ENCODE measurements around the gene PPP3CA. TPM values are rescaled to one million over a fixed set of nuclear protein-coding genes. Genes with fewer than 3 reads are reported as not detected.
A peak's percentile ranks its signal among the peaks of the same experiment; 100 is the strongest.

Gene PPP3CA
- total and polyA plus RNA-seq, 7 experiments from 2014 or later = 2.9 to 30.9 (median 16.9) TPM

DNA sequence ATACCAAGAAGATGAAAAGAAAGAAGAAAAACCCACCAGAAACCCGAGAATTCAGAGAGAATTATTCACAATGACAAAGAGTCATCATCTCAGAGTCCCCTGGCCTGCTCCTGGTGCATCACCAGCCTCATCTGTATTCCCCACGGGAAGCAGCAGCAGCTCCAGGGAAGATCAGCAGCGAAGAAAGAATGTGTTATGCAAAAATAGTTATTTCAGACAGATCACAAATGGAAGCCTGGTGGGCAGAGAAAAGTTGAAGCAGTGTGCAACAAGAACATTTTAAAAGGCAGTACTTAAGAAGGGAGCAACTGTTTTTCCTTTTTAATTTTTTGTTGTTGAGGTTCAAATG is 189.2 kb downstream of the PPP3CA start:
- ATAC-seq (no peak), DNase-seq (no peak)
- no peaks in the 10 kb centered on the region for H3K36me3 ChIP-seq (ENCODE audit: control insufficient read depth in 2 of 3, insufficient read depth in 3 of 3, low read length in 3 of 3)
- no peaks in the 10 kb centered on the region for H3K9me3 ChIP-seq (ENCODE audit: control insufficient read depth in 2 of 3, low read length in 3 of 3)
- H3K36me3 Mint-ChIP-seq = peaks cover 0 to 19% (median 4%) of the 10 kb centered on the region in 5 donors
- H3K27me3 Mint-ChIP-seq = no peaks in the 10 kb centered on the region
- no peaks in the 10 kb centered on the region for H3K27me3 ChIP-seq (ENCODE audit: control insufficient read depth in 2 of 2, insufficient read depth in 2 of 2, low read length in 2 of 2)
- H3K27ac Mint-ChIP-seq = peak overlapping the region in 1 of 9 donors; percentile 79
- peaks cover 0 to 6% of the 10 kb centered on the region in 2 donors for H3K4me1 ChIP-seq (ENCODE audit: control insufficient read depth in 2 of 2, insufficient read depth in 2 of 2, low read length in 2 of 2)
- no peak overlapping the region for H3K4me3 ChIP-seq (ENCODE audit: low read length)
- H3K4me3 Mint-ChIP-seq = no peak overlapping the region
- H3K4me1 Mint-ChIP-seq = peaks cover 15 to 34% (median 27%) of the 10 kb centered on the region in 7 donors
- ChIA-PET POLR2A (interaction anchor here (0.6 kb wide), 2 partner anchors 226 to 1703 kb away, joined by 3 to 4 read pairs; no protein-coding TSS in a partner anchor), CTCF (interaction anchor here (0.6 kb wide), 1 partner anchor 11 kb away, joined by 3 read pairs; no protein-coding TSS in a partner anchor)
- no peaks in the 10 kb centered on the region for H3K9me3 Mint-ChIP-seq
- no peak overlapping the region for H3K27ac ChIP-seq (ENCODE audit: low read depth, low read length)
- intact Hi-C loops (cut with micrococcal nuclease) = no loop called here

GRCh38 chr4:101157415-101158133 is 189.8 kb downstream of the PPP3CA start:
- Histone ChIP-seq H3K36me3 (ENCODE audit: control insufficient read depth in 2 of 3, insufficient read depth in 3 of 3, low read length in 3 of 3) (no peaks in the 10 kb centered on the region), H3K27ac (ENCODE audit: low read depth, low read length) (no peak overlapping the region), H3K27me3 (ENCODE audit: control insufficient read depth in 2 of 2, insufficient read depth in 2 of 2, low read length in 2 of 2) (no peaks in the 10 kb centered on the region), H3K9me3 (ENCODE audit: control insufficient read depth in 2 of 3, low read length in 3 of 3) (no peaks in the 10 kb centered on the region), H3K4me1 (ENCODE audit: control insufficient read depth in 2 of 2, insufficient read depth in 2 of 2, low read length in 2 of 2) (peaks cover 0 to 6% of the 10 kb centered on the region in 2 donors), H3K4me3 (ENCODE audit: low read length) (no peak overlapping the region)
- Mint-ChIP-seq H3K27me3 (no peaks in the 10 kb centered on the region), H3K9me3 (no peaks in the 10 kb centered on the region), H3K27ac (peak overlapping the region in 2 of 9 donors; percentile 11 to 79), H3K36me3 (peaks cover 0 to 21% (median 4%) of the 10 kb centered on the region in 5 donors), H3K4me1 (peaks cover 15 to 32% (median 27%) of the 10 kb centered on the region in 7 donors), H3K4me3 (no peak overlapping the region)
- CTCF ChIA-PET = interaction anchor here (0.6 to 0.8 kb wide), 2 partner anchors 11 to 112 kb away, joined by 3 read pairs; no protein-coding TSS in a partner anchor
- POLR2A ChIA-PET = interaction anchor here (0.6 kb wide), 1 partner anchor 1703 kb away, joined by 3 read pairs; no protein-coding TSS in a partner anchor
- ATAC-seq = no peak
- intact Hi-C loops (cut with micrococcal nuclease) = no loop called here
- DNase-seq = no peak

DNA sequence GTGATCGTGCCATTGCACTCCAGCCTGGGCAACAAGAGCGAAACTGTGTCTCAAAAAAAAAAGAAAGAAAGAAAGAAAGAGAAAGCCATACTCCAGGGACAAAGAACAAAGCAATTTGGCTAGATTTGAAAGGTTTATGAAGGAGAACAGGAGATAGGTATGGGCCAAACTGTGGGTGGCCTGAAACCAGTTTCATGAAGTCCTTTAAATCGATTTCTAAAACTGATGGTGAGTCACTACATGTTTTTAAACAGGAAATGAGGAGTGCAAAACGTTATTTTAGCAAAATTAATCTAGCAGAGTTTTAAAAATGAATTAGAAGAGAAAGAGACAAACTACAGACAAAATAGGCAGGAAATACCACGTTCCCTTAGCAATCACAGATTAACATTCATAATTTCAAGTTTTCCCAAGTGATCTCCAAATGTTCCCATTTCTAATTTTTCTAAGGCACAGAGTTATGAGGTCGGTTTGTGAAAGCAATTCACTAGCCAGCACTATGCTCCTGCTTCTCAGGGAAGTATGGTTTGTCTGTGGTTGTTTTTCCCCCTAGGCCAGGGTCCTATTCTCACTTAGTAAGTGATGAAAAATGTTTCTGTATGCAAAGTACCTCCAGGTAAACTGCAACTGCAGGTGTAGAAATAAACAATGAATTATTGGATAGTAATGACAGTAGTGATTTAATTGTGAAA is 190.6 kb downstream of the PPP3CA start:
- Mint-ChIP-seq H3K27ac (peak overlapping the region in 1 of 9 donors; percentile 11), H3K27me3 (no peaks in the 10 kb centered on the region), H3K36me3 (peaks cover 0 to 19% (median 4%) of the 10 kb centered on the region in 5 donors), H3K4me1 (peaks cover 15 to 37% (median 27%) of the 10 kb centered on the region in 7 donors), H3K4me3 (peak overlapping the region in 1 of 10 donors; percentile 16), H3K9me3 (no peaks in the 10 kb centered on the region)
- H3K4me1 ChIP-seq (ENCODE audit: control insufficient read depth in 2 of 2, insufficient read depth in 2 of 2, low read length in 2 of 2) = peaks cover 0 to 6% of the 10 kb centered on the region in 2 donors
- ATAC-seq (no peak), DNase-seq (no peak)
- intact Hi-C loops (cut with micrococcal nuclease) = no loop called here
- H3K27me3 ChIP-seq (ENCODE audit: control insufficient read depth in 2 of 2, insufficient read depth in 2 of 2, low read length in 2 of 2) = no peaks in the 10 kb centered on the region
- ChIA-PET POLR2A (no interaction called here), CTCF (interaction anchor here (0.8 kb wide), 1 partner anchor 111 kb away, joined by 3 read pairs; no protein-coding TSS in a partner anchor)
- no peak overlapping the region for H3K27ac ChIP-seq (ENCODE audit: low read depth, low read length)
- H3K36me3 ChIP-seq (ENCODE audit: control insufficient read depth in 2 of 3, insufficient read depth in 3 of 3, low read length in 3 of 3) = no peaks in the 10 kb centered on the region
- H3K9me3 ChIP-seq (ENCODE audit: control insufficient read depth in 2 of 3, low read length in 3 of 3) = no peaks in the 10 kb centered on the region
- H3K4me3 ChIP-seq (ENCODE audit: low read length) = no peak overlapping the region

DNA sequence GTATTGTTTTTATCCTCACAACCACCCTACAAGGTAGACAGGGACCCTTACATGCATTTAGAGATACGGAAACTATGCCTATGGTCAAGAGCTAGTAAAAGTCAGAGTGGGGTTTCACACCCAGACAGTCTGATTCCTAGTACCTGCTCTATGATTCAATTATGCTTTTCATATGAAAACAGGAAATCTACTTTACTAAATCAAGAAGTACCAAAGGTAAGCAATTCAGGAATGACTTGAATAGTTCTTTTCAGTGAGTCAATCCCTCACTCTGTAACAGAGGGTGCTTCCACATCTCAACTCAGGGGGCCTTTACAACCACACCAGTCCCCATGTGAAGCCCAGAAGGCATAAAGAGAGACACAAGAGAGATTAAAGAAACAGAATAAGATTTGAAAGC is 191.4 kb downstream of the PPP3CA start:
- CTCF ChIA-PET = no interaction called here
- H3K4me1 Mint-ChIP-seq = peaks cover 15 to 37% (median 27%) of the 10 kb centered on the region in 7 donors
- peaks cover 0 to 14% (median 0%) of the 10 kb centered on the region in 5 donors for H3K36me3 Mint-ChIP-seq
- Histone ChIP-seq H3K9me3 (ENCODE audit: control insufficient read depth in 2 of 3, low read length in 3 of 3) (no peaks in the 10 kb centered on the region), H3K36me3 (ENCODE audit: control insufficient read depth in 2 of 3, insufficient read depth in 3 of 3, low read length in 3 of 3) (no peaks in the 10 kb centered on the region), H3K4me1 (ENCODE audit: control insufficient read depth in 2 of 2, insufficient read depth in 2 of 2, low read length in 2 of 2) (peaks cover 0 to 6% of the 10 kb centered on the region in 2 donors), H3K4me3 (ENCODE audit: low read length) (no peak overlapping the region), H3K27me3 (ENCODE audit: control insufficient read depth in 2 of 2, insufficient read depth in 2 of 2, low read length in 2 of 2) (no peaks in the 10 kb centered on the region), H3K27ac (ENCODE audit: low read depth, low read length) (no peak overlapping the region)
- H3K9me3 Mint-ChIP-seq = no peaks in the 10 kb centered on the region
- DNase-seq (no peak), ATAC-seq (no peak)
- intact Hi-C loops (cut with micrococcal nuclease) = no loop called here
- H3K27ac Mint-ChIP-seq = peak overlapping the region in 1 of 9 donors; percentile 35
- no peaks in the 10 kb centered on the region for H3K27me3 Mint-ChIP-seq
- H3K4me3 Mint-ChIP-seq = peak overlapping the region in 1 of 10 donors; percentile 32
- POLR2A ChIA-PET = no interaction called here

DNA sequence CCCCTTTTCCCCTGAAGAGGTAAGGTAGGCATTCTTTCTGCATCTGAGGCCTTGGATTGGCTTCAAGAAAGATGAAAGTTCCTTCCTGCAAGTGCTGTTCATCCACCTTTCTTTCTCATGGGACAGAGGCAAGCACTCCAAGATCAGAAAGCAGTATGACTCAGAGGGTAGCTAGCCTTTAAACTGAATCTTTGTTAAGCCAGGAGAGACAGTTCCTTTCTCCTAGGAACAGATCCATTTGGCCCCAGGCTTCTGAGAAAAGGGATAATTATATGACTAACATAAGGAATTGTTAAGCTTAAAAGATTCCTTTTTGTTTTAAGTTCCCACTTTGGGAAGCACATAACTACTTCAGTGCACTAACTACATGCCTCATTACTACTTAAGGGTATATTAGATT is 192.0 kb downstream of the PPP3CA start:
- ChIA-PET CTCF (no interaction called here), POLR2A (no interaction called here)
- Histone ChIP-seq H3K27me3 (ENCODE audit: control insufficient read depth in 2 of 2, insufficient read depth in 2 of 2, low read length in 2 of 2) (no peaks in the 10 kb centered on the region), H3K4me3 (ENCODE audit: low read length) (no peak overlapping the region), H3K9me3 (ENCODE audit: control insufficient read depth in 2 of 3, low read length in 3 of 3) (no peaks in the 10 kb centered on the region), H3K27ac (ENCODE audit: low read depth, low read length) (no peak overlapping the region), H3K4me1 (ENCODE audit: control insufficient read depth in 2 of 2, insufficient read depth in 2 of 2, low read length in 2 of 2) (peaks cover 0 to 6% of the 10 kb centered on the region in 2 donors), H3K36me3 (ENCODE audit: control insufficient read depth in 2 of 3, insufficient read depth in 3 of 3, low read length in 3 of 3) (no peaks in the 10 kb centered on the region)
- Mint-ChIP-seq H3K36me3 (peaks cover 0 to 14% (median 0%) of the 10 kb centered on the region in 5 donors), H3K27ac (no peak overlapping the region), H3K4me1 (peaks cover 15 to 41% (median 27%) of the 10 kb centered on the region in 7 donors), H3K27me3 (no peaks in the 10 kb centered on the region), H3K4me3 (no peak overlapping the region), H3K9me3 (no peaks in the 10 kb centered on the region)
- ATAC-seq (no peak), DNase-seq (no peak)
- intact Hi-C loops (cut with micrococcal nuclease) = no loop called here

GRCh38 chr4:101153653-101154052 is 193.7 kb downstream of the PPP3CA start:
- Histone ChIP-seq H3K36me3 (ENCODE audit: control insufficient read depth in 2 of 3, insufficient read depth in 3 of 3, low read length in 3 of 3) (no peaks in the 10 kb centered on the region), H3K4me1 (ENCODE audit: control insufficient read depth in 2 of 2, insufficient read depth in 2 of 2, low read length in 2 of 2) (peaks cover 0 to 6% of the 10 kb centered on the region in 2 donors), H3K9me3 (ENCODE audit: control insufficient read depth in 2 of 3, low read length in 3 of 3) (no peaks in the 10 kb centered on the region), H3K27ac (ENCODE audit: low read depth, low read length) (no peak overlapping the region), H3K27me3 (ENCODE audit: control insufficient read depth in 2 of 2, insufficient read depth in 2 of 2, low read length in 2 of 2) (no peaks in the 10 kb centered on the region), H3K4me3 (ENCODE audit: low read length) (no peak overlapping the region)
- POLR2A ChIA-PET = no interaction called here
- no peak overlapping the region for H3K4me3 Mint-ChIP-seq
- ATAC-seq = no peak
- H3K27me3 Mint-ChIP-seq = no peaks in the 10 kb centered on the region
- CTCF ChIA-PET = no interaction called here
- peaks cover 0 to 10% (median 0%) of the 10 kb centered on the region in 5 donors for H3K36me3 Mint-ChIP-seq
- H3K9me3 Mint-ChIP-seq = no peaks in the 10 kb centered on the region
- peaks cover 15 to 45% (median 27%) of the 10 kb centered on the region in 7 donors for H3K4me1 Mint-ChIP-seq
- DNase-seq = no peak
- intact Hi-C loops (cut with micrococcal nuclease) = no loop called here
- H3K27ac Mint-ChIP-seq = no peak overlapping the region

Measured in naive thymus-derived CD4-positive, alpha-beta T cell (primary cell).